Epithelial cell of proximal tubule (primary cell): ENCODE measurements around the gene POLR1A. TPM values are rescaled to one million over a fixed set of nuclear protein-coding genes. Genes with fewer than 3 reads are reported as not detected.

Experiments
- DNase-seq: peaks from one replicate; pipeline ENCODE4 v3.0.0-alpha.2; 2011; ENCODE audit warnings: low read depth
- H3K4me3 ChIP-seq: 2 replicates; pipeline ENCODE4 v1.5.1; 2011; ENCODE audit warnings: low read depth, mild to moderate bottlenecking, low read length
- total RNA-seq: library from RNA; depleted of rRNA; stranded (reverse); fragments of >200 nt; gene quantifications from 2 replicates; pipeline ENCODE4 v1.2.3, GENCODE V29; 2015
- TF ChIP-seq, protein P1 (sequence below): conservative IDR thresholded peaks from 2 replicates; pipeline ENCODE4 v1.5.1; 2012; ENCODE audit warnings: low read depth, mild to moderate bottlenecking, low read length

The POLR1A gene
- total RNA-seq, 1 donor from 2014 or later, result 23.1 TPM

- TF ChIP-seq, protein P1, sequence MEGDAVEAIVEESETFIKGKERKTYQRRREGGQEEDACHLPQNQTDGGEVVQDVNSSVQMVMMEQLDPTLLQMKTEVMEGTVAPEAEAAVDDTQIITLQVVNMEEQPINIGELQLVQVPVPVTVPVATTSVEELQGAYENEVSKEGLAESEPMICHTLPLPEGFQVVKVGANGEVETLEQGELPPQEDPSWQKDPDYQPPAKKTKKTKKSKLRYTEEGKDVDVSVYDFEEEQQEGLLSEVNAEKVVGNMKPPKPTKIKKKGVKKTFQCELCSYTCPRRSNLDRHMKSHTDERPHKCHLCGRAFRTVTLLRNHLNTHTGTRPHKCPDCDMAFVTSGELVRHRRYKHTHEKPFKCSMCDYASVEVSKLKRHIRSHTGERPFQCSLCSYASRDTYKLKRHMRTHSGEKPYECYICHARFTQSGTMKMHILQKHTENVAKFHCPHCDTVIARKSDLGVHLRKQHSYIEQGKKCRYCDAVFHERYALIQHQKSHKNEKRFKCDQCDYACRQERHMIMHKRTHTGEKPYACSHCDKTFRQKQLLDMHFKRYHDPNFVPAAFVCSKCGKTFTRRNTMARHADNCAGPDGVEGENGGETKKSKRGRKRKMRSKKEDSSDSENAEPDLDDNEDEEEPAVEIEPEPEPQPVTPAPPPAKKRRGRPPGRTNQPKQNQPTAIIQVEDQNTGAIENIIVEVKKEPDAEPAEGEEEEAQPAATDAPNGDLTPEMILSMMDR, result no peak
- H3K4me3 ChIP-seq, result no peak overlapping the region
- DNase-seq, result no peak
Measured at GRCh38 chr2:85975581-85975980, 130.1 kb downstream of the POLR1A start.

- DNase-seq, result no peak
- TF ChIP-seq, protein P1, result no peak
- no peak overlapping the region for H3K4me3 ChIP-seq
Measured at GRCh38 chr2:85974390-85974789, 131.3 kb downstream of the POLR1A start.

DNA sequence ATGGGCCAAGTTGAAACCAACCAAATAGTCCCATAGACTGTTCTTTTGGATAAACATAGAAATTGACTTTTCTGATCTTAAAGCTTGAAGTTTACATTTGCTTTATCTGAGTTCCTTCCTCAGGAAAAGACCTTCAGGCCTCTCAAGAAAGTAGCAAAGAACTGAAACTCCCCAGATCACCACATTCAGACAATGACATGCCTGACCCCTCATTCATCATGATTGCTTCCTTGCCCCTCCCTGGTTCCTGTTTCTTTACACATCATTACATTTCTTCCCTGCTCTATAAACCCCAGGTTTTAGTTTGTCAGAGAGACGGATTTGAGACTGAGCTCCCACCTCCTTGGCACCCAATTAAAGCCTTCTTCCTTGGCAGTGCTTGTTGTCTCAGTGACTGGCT, 133.3 kb downstream of the POLR1A start:
- no peak for DNase-seq
- TF ChIP-seq, protein P1, result no peak
- H3K4me3 ChIP-seq, result no peak overlapping the region

- H3K4me3 ChIP-seq, result no peak overlapping the region
- TF ChIP-seq, protein P1, result no peak
- no peak for DNase-seq
Measured at GRCh38 chr2:85971366-85971765, 134.3 kb downstream of the POLR1A start.

Other genes starting within 250 kb of the POLR1A start
- gene ST3GAL5, start 216.9 kb downstream of the POLR1A start, total RNA-seq, result 3.8 and 8.7 TPM in 2 replicates
- gene PTCD3, start 349 bp upstream of the POLR1A start, total RNA-seq, result 47.8 and 53.2 TPM in 2 replicates
- 78.1 and 98.3 TPM in 2 replicates for gene IMMT, start 89.6 kb upstream of the POLR1A start, total RNA-seq
- gene MRPL35, start 93.6 kb upstream of the POLR1A start, total RNA-seq, result 20.9 and 44.9 TPM in 2 replicates
- gene REEP1, start 231.7 kb upstream of the POLR1A start, total RNA-seq, result 0.35 and 2.2 TPM in 2 replicates